Choroid plexus epithelial cell (primary cell): ENCODE results near the gene KDELR3.
A peak's percentile ranks its signal among the peaks of the same experiment; 100 is the strongest.

ENCODE experiments used
- DNase-seq: peaks from one replicate; pipeline ENCODE4 v3.0.0-alpha.2; 2010; ENCODE audit warnings: low read depth
- H3K4me3 ChIP-seq: 2 replicates; pipeline ENCODE4 v1.5.1; 2011; ENCODE audit warnings: low read depth, mild to moderate bottlenecking, control low read depth, low read length, moderate library complexity
- CTCF ChIP-seq: conservative IDR thresholded peaks from 2 replicates; pipeline ENCODE4 v1.5.1; 2011; ENCODE audit warnings: low read depth, mild to moderate bottlenecking, control low read depth, inconsistent platforms, low read length, moderate library complexity

KDELR3 gene

GRCh38 chr22:38429499-38430068, 38.3 kb upstream of the KDELR3 start:
- TF ChIP-seq CTCF, result no peak
- peak; percentile 17 for DNase-seq
- H3K4me3 ChIP-seq, result no peak overlapping the region

GRCh38 chr22:38431266-38432010, 36.5 kb upstream of the KDELR3 start:
- TF ChIP-seq CTCF, result no peak
- no peak for DNase-seq
- H3K4me3 ChIP-seq, result no peak overlapping the region

- DNase-seq, result no peak
- TF ChIP-seq CTCF, result no peak
- H3K4me3 ChIP-seq, result no peak overlapping the region
Observed at GRCh38 chr22:38432264-38432663, 35.6 kb upstream of the KDELR3 start.

- DNase-seq, result no peak
- no peak for TF ChIP-seq CTCF
- no peak overlapping the region for H3K4me3 ChIP-seq
Observed at GRCh38 chr22:38433871-38434270, 34.0 kb upstream of the KDELR3 start.

GRCh38 chr22:38435010-38435409, 32.9 kb upstream of the KDELR3 start:
- peak; percentile 16 for TF ChIP-seq CTCF
- H3K4me3 ChIP-seq, result no peak overlapping the region
- DNase-seq, result no peak

GRCh38 chr22:38435965-38436364, 31.9 kb upstream of the KDELR3 start:
- no peak overlapping the region for H3K4me3 ChIP-seq
- no peak for TF ChIP-seq CTCF
- DNase-seq, result no peak
